ENCODE results near the gene UBAC2. TPM values are rescaled to one million over a fixed set of nuclear protein-coding genes. Genes with fewer than 3 reads are reported as not detected.

Gene UBAC2
- total RNA-seq, 1 donor from 2014 or later = 36.3 TPM

- intact Hi-C loops (cut with micrococcal nuclease) = no loop called here
- ATAC-seq = no peak
- DNase-seq = no peak
These were observed 139.2 kb downstream of the UBAC2 start for GRCh38 chr13:99339736-99340397.

- intact Hi-C loops (cut with micrococcal nuclease) = no loop called here
- ATAC-seq (no peak), DNase-seq (no peak)
These were observed 140.0 kb downstream of the UBAC2 start for GRCh38 chr13:99340638-99341037.

GRCh38 chr13:99341969-99342722, 141.5 kb downstream of the UBAC2 start:
- ATAC-seq (no peak), DNase-seq (no peak)
- intact Hi-C loops (cut with micrococcal nuclease) = no loop called here

- intact Hi-C loops (cut with micrococcal nuclease) = no loop called here
- DNase-seq (no peak), ATAC-seq (no peak)
These were observed 142.2 kb downstream of the UBAC2 start for GRCh38 chr13:99342723-99343315.

DNA sequence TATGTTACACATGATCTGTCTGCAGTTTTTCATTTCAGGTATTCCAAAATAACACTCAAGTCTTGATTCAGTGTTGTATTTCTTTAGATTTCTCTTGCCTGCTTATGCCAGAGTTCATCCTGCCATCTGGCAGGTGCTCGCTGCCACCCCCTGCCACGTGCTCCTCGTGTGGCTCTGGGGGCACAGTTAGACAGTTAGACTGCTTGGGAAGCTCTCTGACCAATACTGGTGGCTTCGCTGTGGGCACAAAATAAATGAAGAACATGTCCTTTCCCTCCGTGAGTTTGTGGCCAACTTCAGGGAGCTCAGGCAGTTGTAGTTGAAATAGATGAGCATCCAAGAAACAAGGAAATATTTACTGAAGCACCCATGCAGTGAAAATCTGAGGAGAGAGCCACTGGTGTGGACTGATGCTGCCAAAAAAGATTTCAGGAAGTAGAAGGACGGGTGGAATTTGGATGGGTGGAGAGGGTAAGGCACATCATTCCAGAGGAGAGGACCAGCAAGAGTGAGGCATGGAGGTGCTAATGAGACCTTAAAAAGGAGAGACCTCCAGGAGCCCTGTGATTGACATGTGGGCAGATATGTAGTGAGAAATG, 144.1 kb downstream of the UBAC2 start:
- ATAC-seq (no peak), DNase-seq (no peak)
- intact Hi-C loops (cut with micrococcal nuclease) = no loop called here

GRCh38 chr13:99345345-99345744, 144.7 kb downstream of the UBAC2 start:
- no peak for DNase-seq
- ATAC-seq = no peak
- intact Hi-C loops (cut with micrococcal nuclease) = no loop called here

- DNase-seq (no peak), ATAC-seq (no peak)
- intact Hi-C loops (cut with micrococcal nuclease) = no loop called here
These were observed 145.8 kb downstream of the UBAC2 start for GRCh38 chr13:99346335-99347042.

DNA sequence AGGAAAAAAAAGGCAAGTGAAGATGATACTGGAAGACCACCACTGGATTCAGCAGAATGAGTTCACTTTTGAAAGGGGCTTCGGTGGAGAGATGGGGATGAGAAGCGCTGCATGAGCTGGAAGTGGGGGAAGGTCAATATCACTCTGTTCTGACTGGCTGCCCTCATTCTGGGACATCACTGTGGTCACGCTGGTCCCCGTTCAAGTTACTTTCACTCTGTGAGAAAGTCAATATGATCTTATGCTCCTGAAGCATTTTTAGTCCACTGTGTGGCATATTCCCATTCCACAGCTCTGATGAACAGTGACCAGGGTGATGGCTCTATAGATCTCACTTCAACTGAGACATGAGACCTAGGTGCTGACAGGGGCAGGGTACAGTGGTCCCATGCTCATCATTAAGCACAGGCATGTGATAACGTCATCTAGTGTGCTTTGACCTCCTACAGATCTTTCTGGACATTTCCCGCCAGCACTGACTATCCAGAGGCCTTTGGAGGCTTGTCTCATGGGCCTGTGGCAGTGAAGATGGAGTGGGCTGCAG, 146.8 kb downstream of the UBAC2 start:
- ATAC-seq (no peak), DNase-seq (no peak)
- intact Hi-C loops (cut with micrococcal nuclease) = no loop called here

DNA sequence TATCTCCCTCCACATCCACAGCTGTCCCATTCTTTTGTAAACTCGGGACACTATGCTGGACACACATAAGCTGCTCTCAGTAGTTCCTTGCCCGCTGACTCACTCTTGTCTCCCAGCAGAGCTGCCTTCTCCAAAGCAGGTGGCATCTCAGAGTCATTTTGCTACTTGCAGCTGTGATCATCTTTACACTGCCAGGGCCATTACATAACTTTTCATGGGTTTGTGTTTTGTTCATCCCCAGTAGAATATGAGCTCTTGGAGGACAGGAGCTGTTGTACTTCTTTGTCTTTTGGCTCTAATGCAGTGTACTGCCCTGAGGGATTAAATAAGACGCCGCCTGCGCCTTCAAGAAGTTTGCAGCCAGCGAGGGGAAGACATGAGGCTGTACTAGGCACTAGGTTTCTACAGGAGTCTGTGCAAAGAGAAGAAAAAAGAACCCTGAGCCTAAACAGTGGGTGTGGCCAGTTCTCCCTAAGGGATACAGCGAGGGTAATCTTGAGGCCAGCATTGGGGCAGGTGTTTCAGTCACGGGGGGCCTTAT, 147.3 kb downstream of the UBAC2 start:
- peak; percentile 48 for ATAC-seq
- intact Hi-C loops (cut with micrococcal nuclease) = no loop called here
- no peak for DNase-seq

DNA sequence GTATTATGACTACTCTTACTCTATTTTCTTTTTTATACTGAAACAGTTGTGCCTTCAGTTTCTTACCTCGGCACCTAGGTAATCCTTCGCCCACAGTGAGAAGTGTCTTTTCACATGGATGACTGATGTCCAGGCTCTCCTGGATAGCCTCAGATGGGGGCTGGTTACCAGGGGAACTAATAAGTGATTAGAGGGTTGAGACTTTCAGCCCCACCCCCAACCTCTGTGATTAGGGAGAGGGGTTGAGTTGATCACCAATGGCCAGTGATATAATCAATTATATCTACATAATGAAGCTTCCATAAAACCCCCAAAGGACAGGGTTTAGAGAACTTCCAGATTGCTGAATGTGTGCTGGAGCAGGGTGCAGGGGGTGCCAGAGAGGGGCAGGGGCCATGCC, 149.5 kb downstream of the UBAC2 start:
- intact Hi-C loops (cut with micrococcal nuclease) = no loop called here
- no peak for DNase-seq
- ATAC-seq = no peak

- intact Hi-C loops (cut with micrococcal nuclease) = no loop called here
- ATAC-seq (no peak), DNase-seq (no peak)
These were observed 151.1 kb downstream of the UBAC2 start for GRCh38 chr13:99351772-99352171.

GRCh38 chr13:99352351-99353245, 151.9 kb downstream of the UBAC2 start:
- intact Hi-C loops (cut with micrococcal nuclease) = no loop called here
- DNase-seq = no peak
- ATAC-seq = no peak

- intact Hi-C loops (cut with micrococcal nuclease) = no loop called here
- ATAC-seq = no peak
- no peak for DNase-seq
These were observed 152.6 kb downstream of the UBAC2 start for GRCh38 chr13:99353246-99353600.

- DNase-seq (no peak), ATAC-seq (no peak)
- intact Hi-C loops (cut with micrococcal nuclease) = no loop called here
These were observed 153.2 kb downstream of the UBAC2 start for GRCh38 chr13:99353836-99354235.

DNA sequence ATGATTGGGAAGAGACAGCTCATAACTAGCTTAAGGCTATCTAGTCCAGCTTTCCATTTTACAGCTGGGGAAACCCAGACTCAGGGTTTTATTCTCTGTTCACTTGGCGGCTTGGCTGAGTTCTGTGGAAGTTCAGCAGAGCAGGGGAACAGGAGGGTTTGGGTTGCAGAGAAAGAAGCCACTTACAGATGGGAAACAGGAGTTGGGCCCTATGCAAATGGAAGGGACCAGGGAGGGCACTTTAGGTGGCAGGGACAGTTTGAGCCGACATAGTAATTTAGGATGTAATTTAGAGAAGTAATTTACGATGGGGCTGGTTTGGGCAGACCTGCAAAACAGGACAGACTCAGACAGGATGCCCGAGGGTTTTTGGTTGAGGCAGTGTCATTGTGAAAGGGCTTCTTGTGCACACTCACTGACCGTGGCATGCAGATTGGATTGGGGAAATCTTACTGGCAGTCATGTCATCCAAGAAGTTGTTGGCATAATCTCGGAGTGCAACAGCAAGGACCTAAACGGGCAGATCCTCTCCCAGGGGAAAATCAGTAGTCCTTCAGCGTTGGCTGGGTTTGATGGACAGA, 153.8 kb downstream of the UBAC2 start:
- ATAC-seq = no peak
- intact Hi-C loops (cut with micrococcal nuclease) = no loop called here
- DNase-seq = no peak

DNA sequence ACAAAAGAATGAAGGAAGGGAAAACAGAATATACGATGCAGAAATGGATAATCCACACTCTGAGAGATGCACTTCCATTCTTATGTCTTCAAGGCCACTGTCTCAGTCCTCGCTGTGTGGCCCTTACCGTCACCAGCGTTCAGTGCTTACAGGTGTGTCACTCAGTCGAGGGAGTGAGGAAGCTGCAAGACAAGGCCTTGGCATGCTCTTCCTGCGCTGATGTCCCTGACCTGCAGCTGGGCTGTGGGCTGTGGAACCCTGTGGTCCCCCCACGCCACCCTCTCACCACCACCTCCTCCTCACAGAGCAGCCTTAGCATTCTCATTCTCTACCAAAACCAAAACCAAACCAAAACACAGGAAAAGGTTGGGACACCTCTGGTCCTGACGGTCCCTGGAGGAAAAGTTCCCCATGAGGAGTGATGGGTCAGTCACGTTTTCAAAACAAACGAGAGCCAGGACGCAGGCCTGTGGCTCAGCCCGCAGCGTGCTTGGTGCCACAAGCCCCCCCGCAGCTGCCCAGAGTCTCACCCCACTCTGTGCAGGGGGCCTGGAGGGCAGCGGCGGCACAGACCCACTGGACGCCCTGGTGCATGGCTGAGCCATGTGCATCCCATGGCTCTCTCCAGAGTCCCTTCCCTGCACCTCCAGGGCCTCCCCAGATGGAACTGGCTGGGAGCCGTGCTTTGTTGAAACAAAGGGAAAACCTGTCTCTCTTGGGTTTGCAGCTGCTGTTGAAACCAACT, 154.8 kb downstream of the UBAC2 start:
- no peak for DNase-seq
- intact Hi-C loops (cut with micrococcal nuclease) = no loop called here
- ATAC-seq = no peak

DNA sequence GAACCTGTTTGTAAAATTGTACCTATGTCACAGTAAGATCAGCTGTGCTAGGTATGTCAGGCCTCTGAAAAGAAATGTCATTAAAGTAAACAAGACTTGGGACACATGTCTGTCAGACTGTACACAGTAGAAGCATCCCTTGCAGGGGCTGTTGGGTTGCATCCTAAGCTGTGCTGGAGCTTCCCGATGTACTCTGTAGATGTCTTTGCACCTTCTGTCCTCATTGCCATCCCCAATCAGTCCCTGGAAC, 155.3 kb downstream of the UBAC2 start:
- intact Hi-C loops (cut with micrococcal nuclease) = no loop called here
- no peak for ATAC-seq
- DNase-seq = no peak

Measured in left ventricle myocardium superior (tissue), 1 donor.